K562 (cell line): ENCODE data around the gene XRCC5. TPM values are rescaled to one million over a fixed set of nuclear protein-coding genes. Genes with fewer than 3 reads are reported as not detected.

Experiments used
- ARHGAP35 ChIP-seq: fragments of 450-650 bp; IDR thresholded peaks from 2 replicates; pipeline ENCODE4 v1.6.1; 2018; ENCODE audit not compliant: partially characterized antibody
- ARID1B ChIP-seq: fragments of 450-650 bp; IDR thresholded peaks from 2 replicates; pipeline ENCODE4 v1.6.1; 2016; ENCODE audit warnings: antibody characterized with exemption, mild to moderate bottlenecking, inconsistent platforms
- CCAR2 ChIP-seq: fragments of 200-400 bp; formaldehyde crosslinking; IDR thresholded peaks from 2 replicates; pipeline ENCODE4 v1.6.1; 2017; ENCODE audit warnings: mild to moderate bottlenecking, low read depth, low read length
- DPF2 ChIP-seq: fragments of 450-650 bp; IDR thresholded peaks from 2 replicates; pipeline ENCODE4 v1.6.1; 2016
- HOXB6 ChIP-seq: fragments of 250-450 bp; sonication (Bioruptor Pico); IDR thresholded peaks from 2 replicates; pipeline ENCODE4 v1.5.1; 2022; ENCODE audit warnings: mild to moderate bottlenecking, borderline replicate concordance
- MAFG ChIP-seq: fragments of 450-650 bp; conservative IDR thresholded peaks from 2 replicates; pipeline ENCODE4 v1.6.1; 2016; ENCODE audit warnings: missing genetic modification characterization, missing compliant biosample characterization
- MXI1 ChIP-seq: IDR thresholded peaks from 2 replicates; pipeline ENCODE4 v1.6.1; 2011; ENCODE audit warnings: low read depth, mild to moderate bottlenecking, improper control_type of control experiment, low read length
- SMARCE1 ChIP-seq: fragments of 450-650 bp; IDR thresholded peaks from 2 replicates; pipeline ENCODE4 v1.7.1; 2016; ENCODE audit warnings: mild to moderate bottlenecking
- SOX6 ChIP-seq: fragments of 450-650 bp; IDR thresholded peaks from 2 replicates; pipeline ENCODE4 v1.6.1; 2014; ENCODE audit warnings: mild to moderate bottlenecking
- ZFP36 ChIP-seq: fragments of 150-350 bp; IDR thresholded peaks from 2 replicates; pipeline ENCODE4 v1.6.1; 2018; ENCODE audit warnings: low read length, low read depth; ENCODE audit not compliant: partially characterized antibody
- ZNF384 ChIP-seq: IDR thresholded peaks from 2 replicates; pipeline ENCODE4 v1.6.1; 2012; ENCODE audit warnings: low read depth, low read length, improper control_type of control experiment
- ZNF699 ChIP-seq: fragments of 250-450 bp; sonication (Bioruptor Pico); IDR thresholded peaks from 2 replicates; pipeline ENCODE4 v1.8.0; 2021; ENCODE audit warnings: mild to moderate bottlenecking, moderate library complexity; ENCODE audit not compliant: insufficient replicate concordance
- polyA plus RNA-seq, 8 experiments: library from polyadenylated mRNA; depleted of rRNA in 4 of 8; stranded (reverse) in 5 of 8; unstranded in 3 of 8; fragments of >200 nt; fragmentation: Nextera tagmentation in 2 of 8; fragmentation: Illumina TruSeq in 1 of 8; extraction: Ambion mirVana in 2 of 8; extraction: Trizol in 1 of 8; gene quantifications; 2 replicates each; pipeline versions ENCODE4 v1.2.1 to v1.2.3, GENCODE V29; 2011 to 2014; ENCODE audit warnings: inconsistent platforms in 1 of 8, missing spikeins in 1 of 8
- total RNA-seq, 7 experiments: library from RNA; depleted of rRNA in 6 of 7; stranded (reverse); fragments of >200 nt in 6 of 7; fragmentation: Illumina TruSeq in 2 of 7; extraction: Trizol in 2 of 7; gene quantifications; 2 replicates each; pipeline versions ENCODE4 v1.2.1 to v1.2.3, GENCODE V29; 2011 to 2021; ENCODE audit warnings: low replicate concordance in 1 of 7
- TF ChIP-seq, protein P1 (sequence below): fragments of 200-600 bp; sonication (generic); IDR thresholded peaks from one replicate; pipeline ENCODE4 v1.6.1; 2012; ENCODE audit warnings: mild to moderate bottlenecking, low read depth, low read length, inconsistent platforms
- TF ChIP-seq, protein P2 (sequence below): sonication (generic); formaldehyde crosslinking; IDR thresholded peaks from 2 replicates; pipeline ENCODE4 v1.8.1; 2023; ENCODE audit warnings: mild to moderate bottlenecking, missing genetic modification reagents

XRCC5 gene
- total and polyA plus RNA-seq, 9 of the 15 experiments (the other 6 are each of a cell fraction or from before 2014, with no cell fraction given) = 168 to 551 (median 297) TPM

DNA sequence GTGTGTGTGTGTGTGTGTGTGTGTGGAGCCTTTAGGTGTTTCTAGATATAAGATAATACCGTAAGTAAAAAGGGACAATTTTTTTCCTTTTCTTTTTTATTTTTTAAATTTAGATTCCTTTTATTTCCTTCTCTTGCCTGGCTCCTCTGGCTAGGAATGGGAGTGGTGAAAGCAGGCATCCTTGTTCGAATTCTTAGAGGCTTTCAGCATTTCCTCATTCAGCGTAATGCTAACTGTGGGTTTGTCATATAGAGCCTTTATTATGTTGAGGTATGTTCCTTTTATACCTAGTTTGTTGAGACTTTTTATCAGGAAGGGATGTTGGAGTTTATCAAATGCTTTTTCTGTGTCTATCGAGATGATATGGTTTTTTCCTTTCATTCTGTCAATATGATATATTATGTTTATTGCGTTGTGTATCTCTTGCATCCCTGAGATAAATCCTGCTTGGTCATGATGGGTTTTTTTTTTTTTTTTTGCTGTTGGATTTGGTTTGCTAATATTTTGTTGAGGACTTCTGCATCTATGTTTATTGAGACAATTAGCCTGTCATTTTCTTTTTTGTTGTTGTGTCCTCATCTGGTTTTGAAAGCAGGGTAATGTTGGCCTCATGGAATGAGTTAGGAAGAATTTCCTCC is 120.2 kb downstream of the XRCC5 start (continued):
- TF ChIP-seq, protein P1, sequence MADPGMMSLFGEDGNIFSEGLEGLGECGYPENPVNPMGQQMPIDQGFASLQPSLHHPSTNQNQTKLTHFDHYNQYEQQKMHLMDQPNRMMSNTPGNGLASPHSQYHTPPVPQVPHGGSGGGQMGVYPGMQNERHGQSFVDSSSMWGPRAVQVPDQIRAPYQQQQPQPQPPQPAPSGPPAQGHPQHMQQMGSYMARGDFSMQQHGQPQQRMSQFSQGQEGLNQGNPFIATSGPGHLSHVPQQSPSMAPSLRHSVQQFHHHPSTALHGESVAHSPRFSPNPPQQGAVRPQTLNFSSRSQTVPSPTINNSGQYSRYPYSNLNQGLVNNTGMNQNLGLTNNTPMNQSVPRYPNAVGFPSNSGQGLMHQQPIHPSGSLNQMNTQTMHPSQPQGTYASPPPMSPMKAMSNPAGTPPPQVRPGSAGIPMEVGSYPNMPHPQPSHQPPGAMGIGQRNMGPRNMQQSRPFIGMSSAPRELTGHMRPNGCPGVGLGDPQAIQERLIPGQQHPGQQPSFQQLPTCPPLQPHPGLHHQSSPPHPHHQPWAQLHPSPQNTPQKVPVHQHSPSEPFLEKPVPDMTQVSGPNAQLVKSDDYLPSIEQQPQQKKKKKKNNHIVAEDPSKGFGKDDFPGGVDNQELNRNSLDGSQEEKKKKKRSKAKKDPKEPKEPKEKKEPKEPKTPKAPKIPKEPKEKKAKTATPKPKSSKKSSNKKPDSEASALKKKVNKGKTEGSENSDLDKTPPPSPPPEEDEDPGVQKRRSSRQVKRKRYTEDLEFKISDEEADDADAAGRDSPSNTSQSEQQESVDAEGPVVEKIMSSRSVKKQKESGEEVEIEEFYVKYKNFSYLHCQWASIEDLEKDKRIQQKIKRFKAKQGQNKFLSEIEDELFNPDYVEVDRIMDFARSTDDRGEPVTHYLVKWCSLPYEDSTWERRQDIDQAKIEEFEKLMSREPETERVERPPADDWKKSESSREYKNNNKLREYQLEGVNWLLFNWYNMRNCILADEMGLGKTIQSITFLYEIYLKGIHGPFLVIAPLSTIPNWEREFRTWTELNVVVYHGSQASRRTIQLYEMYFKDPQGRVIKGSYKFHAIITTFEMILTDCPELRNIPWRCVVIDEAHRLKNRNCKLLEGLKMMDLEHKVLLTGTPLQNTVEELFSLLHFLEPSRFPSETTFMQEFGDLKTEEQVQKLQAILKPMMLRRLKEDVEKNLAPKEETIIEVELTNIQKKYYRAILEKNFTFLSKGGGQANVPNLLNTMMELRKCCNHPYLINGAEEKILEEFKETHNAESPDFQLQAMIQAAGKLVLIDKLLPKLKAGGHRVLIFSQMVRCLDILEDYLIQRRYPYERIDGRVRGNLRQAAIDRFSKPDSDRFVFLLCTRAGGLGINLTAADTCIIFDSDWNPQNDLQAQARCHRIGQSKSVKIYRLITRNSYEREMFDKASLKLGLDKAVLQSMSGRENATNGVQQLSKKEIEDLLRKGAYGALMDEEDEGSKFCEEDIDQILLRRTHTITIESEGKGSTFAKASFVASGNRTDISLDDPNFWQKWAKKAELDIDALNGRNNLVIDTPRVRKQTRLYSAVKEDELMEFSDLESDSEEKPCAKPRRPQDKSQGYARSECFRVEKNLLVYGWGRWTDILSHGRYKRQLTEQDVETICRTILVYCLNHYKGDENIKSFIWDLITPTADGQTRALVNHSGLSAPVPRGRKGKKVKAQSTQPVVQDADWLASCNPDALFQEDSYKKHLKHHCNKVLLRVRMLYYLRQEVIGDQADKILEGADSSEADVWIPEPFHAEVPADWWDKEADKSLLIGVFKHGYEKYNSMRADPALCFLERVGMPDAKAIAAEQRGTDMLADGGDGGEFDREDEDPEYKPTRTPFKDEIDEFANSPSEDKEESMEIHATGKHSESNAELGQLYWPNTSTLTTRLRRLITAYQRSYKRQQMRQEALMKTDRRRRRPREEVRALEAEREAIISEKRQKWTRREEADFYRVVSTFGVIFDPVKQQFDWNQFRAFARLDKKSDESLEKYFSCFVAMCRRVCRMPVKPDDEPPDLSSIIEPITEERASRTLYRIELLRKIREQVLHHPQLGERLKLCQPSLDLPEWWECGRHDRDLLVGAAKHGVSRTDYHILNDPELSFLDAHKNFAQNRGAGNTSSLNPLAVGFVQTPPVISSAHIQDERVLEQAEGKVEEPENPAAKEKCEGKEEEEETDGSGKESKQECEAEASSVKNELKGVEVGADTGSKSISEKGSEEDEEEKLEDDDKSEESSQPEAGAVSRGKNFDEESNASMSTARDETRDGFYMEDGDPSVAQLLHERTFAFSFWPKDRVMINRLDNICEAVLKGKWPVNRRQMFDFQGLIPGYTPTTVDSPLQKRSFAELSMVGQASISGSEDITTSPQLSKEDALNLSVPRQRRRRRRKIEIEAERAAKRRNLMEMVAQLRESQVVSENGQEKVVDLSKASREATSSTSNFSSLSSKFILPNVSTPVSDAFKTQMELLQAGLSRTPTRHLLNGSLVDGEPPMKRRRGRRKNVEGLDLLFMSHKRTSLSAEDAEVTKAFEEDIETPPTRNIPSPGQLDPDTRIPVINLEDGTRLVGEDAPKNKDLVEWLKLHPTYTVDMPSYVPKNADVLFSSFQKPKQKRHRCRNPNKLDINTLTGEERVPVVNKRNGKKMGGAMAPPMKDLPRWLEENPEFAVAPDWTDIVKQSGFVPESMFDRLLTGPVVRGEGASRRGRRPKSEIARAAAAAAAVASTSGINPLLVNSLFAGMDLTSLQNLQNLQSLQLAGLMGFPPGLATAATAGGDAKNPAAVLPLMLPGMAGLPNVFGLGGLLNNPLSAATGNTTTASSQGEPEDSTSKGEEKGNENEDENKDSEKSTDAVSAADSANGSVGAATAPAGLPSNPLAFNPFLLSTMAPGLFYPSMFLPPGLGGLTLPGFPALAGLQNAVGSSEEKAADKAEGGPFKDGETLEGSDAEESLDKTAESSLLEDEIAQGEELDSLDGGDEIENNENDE = no peak
- TF ChIP-seq MXI1 (no peak), HOXB6 (CRISPR knock-in tag) (no peak), SMARCE1 (peak; percentile 49; the same call in 1 of the 2 replicates), ZNF384 (peak; percentile 78), SOX6 (no peak), MAFG (peak; percentile 86), ARHGAP35 (no peak), DPF2 (peak; percentile 68), CCAR2 (no peak), ZNF699 (no peak), ARID1B (peak; percentile 70), ZFP36 (no peak)
- TF ChIP-seq, protein P2, sequence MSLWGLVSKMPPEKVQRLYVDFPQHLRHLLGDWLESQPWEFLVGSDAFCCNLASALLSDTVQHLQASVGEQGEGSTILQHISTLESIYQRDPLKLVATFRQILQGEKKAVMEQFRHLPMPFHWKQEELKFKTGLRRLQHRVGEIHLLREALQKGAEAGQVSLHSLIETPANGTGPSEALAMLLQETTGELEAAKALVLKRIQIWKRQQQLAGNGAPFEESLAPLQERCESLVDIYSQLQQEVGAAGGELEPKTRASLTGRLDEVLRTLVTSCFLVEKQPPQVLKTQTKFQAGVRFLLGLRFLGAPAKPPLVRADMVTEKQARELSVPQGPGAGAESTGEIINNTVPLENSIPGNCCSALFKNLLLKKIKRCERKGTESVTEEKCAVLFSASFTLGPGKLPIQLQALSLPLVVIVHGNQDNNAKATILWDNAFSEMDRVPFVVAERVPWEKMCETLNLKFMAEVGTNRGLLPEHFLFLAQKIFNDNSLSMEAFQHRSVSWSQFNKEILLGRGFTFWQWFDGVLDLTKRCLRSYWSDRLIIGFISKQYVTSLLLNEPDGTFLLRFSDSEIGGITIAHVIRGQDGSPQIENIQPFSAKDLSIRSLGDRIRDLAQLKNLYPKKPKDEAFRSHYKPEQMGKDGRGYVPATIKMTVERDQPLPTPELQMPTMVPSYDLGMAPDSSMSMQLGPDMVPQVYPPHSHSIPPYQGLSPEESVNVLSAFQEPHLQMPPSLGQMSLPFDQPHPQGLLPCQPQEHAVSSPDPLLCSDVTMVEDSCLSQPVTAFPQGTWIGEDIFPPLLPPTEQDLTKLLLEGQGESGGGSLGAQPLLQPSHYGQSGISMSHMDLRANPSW (CRISPR knock-in tag) = no peak
